Esophagus mucosa (tissue), 1 donor: Measurements from ENCODE around the gene SS18L1. TPM values are rescaled to one million over a fixed set of nuclear protein-coding genes. Genes with fewer than 3 reads are reported as not detected.

ENCODE experiments used
- ATAC-seq: fragments of 200-7000 bp; cut with Tn5 transposase; one replicate; pipeline ENCODE4 v1.9.1; 2020
- total RNA-seq: library from RNA; stranded (reverse); gene quantifications from one replicate; pipeline ENCODE4 v1.2.4, GENCODE V29; 2023
- donor health status: DM: yes; HTN: yes; CAD: no.

Gene SS18L1
- total RNA-seq, 1 donor from 2014 or later: 6.9 TPM

- peak; percentile 2 for ATAC-seq
Measured at GRCh38 chr20:62120990-62121775, 22.4 kb upstream of the SS18L1 start.

- peak; percentile 95 for ATAC-seq
Measured at GRCh38 chr20:62121776-62122653, 21.6 kb upstream of the SS18L1 start, which contains the start of gene LSM14B. Gene LSM14B (plus strand): TSS chr20:62122475. CDS start chr20:62122667, 192 bp downstream.

GRCh38 chr20:62122654-62123449, 20.7 kb upstream of the SS18L1 start:
- ATAC-seq: peak; percentile 18

- ATAC-seq: no peak
Measured at GRCh38 chr20:62123450-62124118, 20.0 kb upstream of the SS18L1 start.

GRCh38 chr20:62126141-62126540, 17.4 kb upstream of the SS18L1 start:
- ATAC-seq: no peak

- no peak for ATAC-seq
Measured at GRCh38 chr20:62127799-62128198, 15.8 kb upstream of the SS18L1 start.

GRCh38 chr20:62128502-62128901, 15.1 kb upstream of the SS18L1 start:
- ATAC-seq: no peak

GRCh38 chr20:62129731-62130531, 13.6 kb upstream of the SS18L1 start:
- no peak for ATAC-seq

GRCh38 chr20:62131560-62132320, 11.8 kb upstream of the SS18L1 start:
- no peak for ATAC-seq

- ATAC-seq: no peak
Measured at GRCh38 chr20:62132421-62132820, 11.1 kb upstream of the SS18L1 start.

- no peak for ATAC-seq
Measured at GRCh38 chr20:62133051-62133845, 10.3 kb upstream of the SS18L1 start.

GRCh38 chr20:62133864-62134263, 9.7 kb upstream of the SS18L1 start:
- ATAC-seq: no peak

GRCh38 chr20:62134735-62135231, 8.8 kb upstream of the SS18L1 start:
- no peak for ATAC-seq

- no peak for ATAC-seq
Measured at GRCh38 chr20:62135573-62136266, 7.8 kb upstream of the SS18L1 start.

GRCh38 chr20:62136283-62137091, 7.1 kb upstream of the SS18L1 start:
- ATAC-seq: peak; percentile 40

GRCh38 chr20:62137092-62137384, 6.5 kb upstream of the SS18L1 start:
- no peak for ATAC-seq

- ATAC-seq: no peak
Measured at GRCh38 chr20:62137478-62138203, 5.9 kb upstream of the SS18L1 start.

- ATAC-seq: no peak
Measured at GRCh38 chr20:62138204-62138543, 5.4 kb upstream of the SS18L1 start.
